ENCODE data around the gene PBX2. TPM values are rescaled to one million over a fixed set of nuclear protein-coding genes. Genes with fewer than 3 reads are reported as not detected.

Gene PBX2
- total and polyA plus RNA-seq, 2 experiments from 2014 or later = 21.6 to 77.5 TPM

GRCh38 chr6:32174416-32174815, 15.6 kb downstream of the PBX2 start:
- Histone ChIP-seq H3K9me2 (replicated peaks; ENCODE audit: insufficient read depth) (no peaks in the 10 kb centered on the region), H3K27me3 (no peaks in the 10 kb centered on the region), H2AFZ (no peak overlapping the region), H3K79me2 (peaks cover 53% of the 10 kb centered on the region), H3K4me3 (no peak overlapping the region), H3K4me1 (ENCODE audit: insufficient read depth) (peaks cover 13% of the 10 kb centered on the region), H3K4me2 (peak overlapping the region; percentile 83), H3K9me3 (ENCODE audit: low read depth) (no peaks in the 10 kb centered on the region), H3K27ac (no peak overlapping the region), H4K20me1 (ENCODE audit: insufficient read depth, poor library complexity, severe bottlenecking) (no peaks in the 10 kb centered on the region), H3K36me3 (replicated peaks; ENCODE audit: insufficient read depth, low read depth) (no peaks in the 10 kb centered on the region)
- no peak for TF ChIP-seq CTCF (IDR thresholded peaks at IDR 0.05; ENCODE audit: poor library complexity)
- no peak for TF ChIP-seq EZH2 (IDR thresholded peaks at IDR 0.05; ENCODE audit: borderline replicate concordance)
- no peak for TF ChIP-seq EZH2phosphoT487 (IDR thresholded peaks at IDR 0.05; ENCODE audit: low read depth, severe bottlenecking, unreplicated experiment)
- 93% methylated on average over 1 of the region's 1 CpG for WGBS (ENCODE audit: low lambda C conversion rate, missing lambda C conversion rate)
- DNase-seq (ENCODE audit: low spot score) = no peak

DNA sequence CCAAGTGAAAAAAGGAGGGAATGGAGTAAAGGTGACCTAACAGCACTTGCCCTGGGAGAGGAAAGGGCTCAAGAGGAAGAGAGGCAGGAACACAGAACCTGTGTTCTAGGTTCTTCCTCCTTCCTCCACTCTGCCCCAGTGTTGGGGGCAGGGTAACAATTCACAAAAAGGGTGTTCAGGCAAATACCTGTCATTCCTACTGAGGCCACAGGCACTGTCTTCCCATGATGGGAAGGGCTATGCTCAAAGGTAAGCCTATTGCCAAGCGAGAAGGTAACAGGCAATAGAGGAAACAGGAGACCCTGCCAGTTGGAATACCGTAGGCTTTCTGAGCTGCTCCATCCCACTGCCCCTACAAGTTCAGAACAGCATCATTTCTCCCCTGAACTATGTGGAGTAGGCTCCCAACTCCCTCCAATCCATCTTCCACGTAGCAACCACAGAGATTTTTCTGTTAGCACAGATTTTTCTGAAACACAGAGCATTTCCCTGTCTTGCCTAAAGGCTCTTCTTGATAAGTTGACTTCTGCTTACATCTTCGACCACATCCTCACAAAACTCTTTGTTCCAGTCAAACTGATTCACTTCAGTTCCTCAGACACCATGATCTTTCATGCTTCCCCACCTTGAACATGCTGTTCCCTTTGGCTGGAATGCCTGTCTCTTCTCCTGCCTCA, 16.8 kb downstream of the PBX2 start:
- H3K9me3 ChIP-seq (ENCODE audit: low read depth) = no peaks in the 10 kb centered on the region
- H3K27ac ChIP-seq = peak overlapping the region; percentile 25
- no peaks in the 10 kb centered on the region for H3K36me3 ChIP-seq (replicated peaks; ENCODE audit: insufficient read depth, low read depth)
- H3K4me2 ChIP-seq = peak overlapping the region; percentile 83
- peaks cover 10% of the 10 kb centered on the region for H3K4me1 ChIP-seq (ENCODE audit: insufficient read depth)
- H3K27me3 ChIP-seq = no peaks in the 10 kb centered on the region
- 81% methylated on average over 4 of the region's 4 CpGs for WGBS (ENCODE audit: low lambda C conversion rate, missing lambda C conversion rate)
- H3K79me2 ChIP-seq = peaks cover 44% of the 10 kb centered on the region
- no peak for DNase-seq (ENCODE audit: low spot score)
- no peaks in the 10 kb centered on the region for H3K9me2 ChIP-seq (replicated peaks; ENCODE audit: insufficient read depth)
- H3K4me3 ChIP-seq = no peak overlapping the region
- TF ChIP-seq EZH2 (IDR thresholded peaks at IDR 0.05; ENCODE audit: borderline replicate concordance) = no peak
- no peak for TF ChIP-seq EZH2phosphoT487 (IDR thresholded peaks at IDR 0.05; ENCODE audit: low read depth, severe bottlenecking, unreplicated experiment)
- TF ChIP-seq CTCF (IDR thresholded peaks at IDR 0.05; ENCODE audit: poor library complexity) = no peak
- H4K20me1 ChIP-seq (ENCODE audit: insufficient read depth, poor library complexity, severe bottlenecking) = no peaks in the 10 kb centered on the region
- H2AFZ ChIP-seq = no peak overlapping the region

DNA sequence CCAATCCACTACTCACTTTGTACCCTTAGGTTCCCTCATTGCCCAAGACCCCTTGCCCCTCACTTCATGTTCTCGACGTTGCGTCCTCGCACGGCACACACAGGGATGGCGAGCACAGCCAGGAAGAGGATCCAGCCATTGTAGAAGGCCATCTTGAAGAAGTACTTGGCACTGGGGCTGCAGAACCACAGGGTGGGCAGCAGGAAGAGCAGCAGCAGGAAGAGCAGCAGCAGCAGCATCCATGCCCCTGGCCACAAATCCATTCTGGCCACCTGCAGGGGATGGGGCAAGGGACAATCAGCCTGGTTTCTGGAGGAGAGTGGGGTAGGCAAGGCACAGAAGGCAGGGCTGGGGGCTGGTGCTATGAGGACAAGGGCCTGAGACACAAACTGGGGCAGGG, 18.8 kb downstream of the PBX2 start:
- Histone ChIP-seq H3K79me2 (peaks cover 44% of the 10 kb centered on the region), H3K4me3 (no peak overlapping the region), H2AFZ (no peak overlapping the region), H3K36me3 (replicated peaks; ENCODE audit: insufficient read depth, low read depth) (no peaks in the 10 kb centered on the region), H4K20me1 (ENCODE audit: insufficient read depth, poor library complexity, severe bottlenecking) (no peaks in the 10 kb centered on the region), H3K27ac (no peak overlapping the region), H3K27me3 (no peaks in the 10 kb centered on the region), H3K9me2 (replicated peaks; ENCODE audit: insufficient read depth) (no peaks in the 10 kb centered on the region), H3K4me1 (ENCODE audit: insufficient read depth) (peaks cover 12% of the 10 kb centered on the region), H3K4me2 (no peak overlapping the region), H3K9me3 (ENCODE audit: low read depth) (no peaks in the 10 kb centered on the region)
- WGBS (ENCODE audit: low lambda C conversion rate, missing lambda C conversion rate) = 98% methylated on average over 6 of the region's 6 CpGs
- TF ChIP-seq EZH2 (IDR thresholded peaks at IDR 0.05; ENCODE audit: borderline replicate concordance) = no peak
- no peak for TF ChIP-seq EZH2phosphoT487 (IDR thresholded peaks at IDR 0.05; ENCODE audit: low read depth, severe bottlenecking, unreplicated experiment)
- no peak for TF ChIP-seq CTCF (IDR thresholded peaks at IDR 0.05; ENCODE audit: poor library complexity)
- no peak for DNase-seq (ENCODE audit: low spot score)

Data from hepatocyte (in vitro differentiated cells).